Right atrium auricular region (tissue), 2 donors: Measurements from ENCODE around the gene JAKMIP3. TPM values are rescaled to one million over a fixed set of nuclear protein-coding genes. Genes with fewer than 3 reads are reported as not detected.

ENCODE experiments used
- DNase-seq: peaks from one replicate; pipeline ENCODE4 v3.0.0-alpha.2; 2019; ENCODE audit warnings: low spot score
- H3K27ac ChIP-seq, 2 donors: fragments of 200-600 bp; sonication (generic); 1 replicate in 1 of 2; 2 replicates in 1 of 2; pipeline ENCODE4 v1.5.1; 2016 to 2019
- H3K27me3 ChIP-seq, 2 donors: fragments of 200-600 bp; sonication (generic); one replicate each; pipeline versions ENCODE4 v1.5.1 to v1.6.0; 2017 to 2019
- H3K36me3 ChIP-seq: fragments of 200-600 bp; sonication (generic); one replicate; pipeline ENCODE4 v1.5.1; 2016
- H3K4me1 ChIP-seq, 2 donors: fragments of 200-600 bp; sonication (generic); one replicate each; pipeline versions ENCODE4 v1.5.1 to v1.6.0; 2017 to 2019
- H3K4me3 ChIP-seq, 2 donors: fragments of 200-600 bp; sonication (generic); 1 replicate in 1 of 2; 2 replicates in 1 of 2; pipeline ENCODE4 v1.5.1; 2017 to 2019; ENCODE audit warnings: mild to moderate bottlenecking in 1 of 2, moderate library complexity in 1 of 2
- H3K9me3 ChIP-seq, 2 donors: fragments of 200-600 bp; sonication (generic); one replicate each; pipeline ENCODE4 v1.5.1; 2019
- CTCF ChIP-seq, 2 donors: fragments of 200-600 bp; sonication (generic); IDR thresholded peaks; one replicate each; pipeline ENCODE4 v1.5.1; 2019; ENCODE audit warnings: antibody characterized with exemption in 2 of 2
- total RNA-seq, 2 donors: library from RNA; depleted of rRNA; stranded (reverse); fragments of >200 nt; gene quantifications; one replicate each; pipeline ENCODE4 v1.1.0, GENCODE V29; 2016

Gene JAKMIP3
- total RNA-seq, 2 donors from 2014 or later = 0.20 to 0.44 TPM

GRCh38 chr10:132059760-132060508 is 5.8 kb upstream of the JAKMIP3 start:
- Histone ChIP-seq H3K9me3 (no peaks in the 10 kb centered on the region), H3K36me3 (no peaks in the 10 kb centered on the region), H3K27me3 (no peaks in the 10 kb centered on the region), H3K27ac (no peak overlapping the region), H3K4me1 (peaks cover 0 to 5% of the 10 kb centered on the region in 2 donors), H3K4me3 (no peak overlapping the region)
- no peak for TF ChIP-seq CTCF (IDR thresholded peaks at IDR 0.05)
- DNase-seq = no peak

- H3K4me3 ChIP-seq = no peak overlapping the region
- TF ChIP-seq CTCF (IDR thresholded peaks at IDR 0.05) = no peak
- H3K27ac ChIP-seq = no peak overlapping the region
- H3K4me1 ChIP-seq = peaks cover 0 to 12% of the 10 kb centered on the region in 2 donors
- H3K27me3 ChIP-seq = no peaks in the 10 kb centered on the region
- no peaks in the 10 kb centered on the region for H3K9me3 ChIP-seq
- H3K36me3 ChIP-seq = no peaks in the 10 kb centered on the region
- DNase-seq = no peak
Measured at GRCh38 chr10:132061030-132061429, 4.7 kb upstream of the JAKMIP3 start.

- Histone ChIP-seq H3K27ac (no peak overlapping the region), H3K27me3 (no peaks in the 10 kb centered on the region), H3K4me3 (no peak overlapping the region), H3K4me1 (peaks cover 0 to 16% of the 10 kb centered on the region in 2 donors), H3K36me3 (no peaks in the 10 kb centered on the region), H3K9me3 (no peaks in the 10 kb centered on the region)
- no peak for DNase-seq
- TF ChIP-seq CTCF (IDR thresholded peaks at IDR 0.05) = no peak
Measured at GRCh38 chr10:132061465-132061864, 4.3 kb upstream of the JAKMIP3 start.

- H3K4me3 ChIP-seq = no peak overlapping the region
- H3K27me3 ChIP-seq = no peaks in the 10 kb centered on the region
- DNase-seq = no peak
- no peaks in the 10 kb centered on the region for H3K36me3 ChIP-seq
- no peaks in the 10 kb centered on the region for H3K9me3 ChIP-seq
- no peak overlapping the region for H3K27ac ChIP-seq
- H3K4me1 ChIP-seq = peaks cover 0 to 19% of the 10 kb centered on the region in 2 donors
- no peak for TF ChIP-seq CTCF (IDR thresholded peaks at IDR 0.05)
Measured at GRCh38 chr10:132062116-132062515, 3.6 kb upstream of the JAKMIP3 start.

- Histone ChIP-seq H3K36me3 (no peaks in the 10 kb centered on the region), H3K27me3 (no peaks in the 10 kb centered on the region), H3K4me1 (peaks cover 0 to 19% of the 10 kb centered on the region in 2 donors), H3K4me3 (no peak overlapping the region), H3K27ac (no peak overlapping the region), H3K9me3 (no peaks in the 10 kb centered on the region)
- peak; percentile 16 for DNase-seq
- no peak for TF ChIP-seq CTCF (IDR thresholded peaks at IDR 0.05)
Measured at GRCh38 chr10:132062641-132063390, 2.9 kb upstream of the JAKMIP3 start.
